ENCODE results near the gene GRIFIN.
A peak's percentile ranks its signal among the peaks of the same experiment; 100 is the strongest.

Gene GRIFIN

GRCh38 chr7:2476298-2476697 is at the start of gene GRIFIN:
Gene GRIFIN (minus strand): TSS chr7:2476398. CDS start chr7:2476383, 15 bp downstream.
- in situ Hi-C loops (cut with MboI; ENCODE audit: low pct_unique_long_range_greater_than_20kb, low sequenced_read_pairs, unreplicated experiment): no loop called here
- no peak for DNase-seq (ENCODE audit: low spot score)
- no peak for TF ChIP-seq CTCF (IDR thresholded peaks at IDR 0.05; ENCODE audit: extremely low read depth, insufficient read depth, missing control alignments)

- no peak for TF ChIP-seq CTCF (IDR thresholded peaks at IDR 0.05; ENCODE audit: extremely low read depth, insufficient read depth, missing control alignments)
- in situ Hi-C loops (cut with MboI; ENCODE audit: low pct_unique_long_range_greater_than_20kb, low sequenced_read_pairs, unreplicated experiment): no loop called here
- no peak for DNase-seq (ENCODE audit: low spot score)
Observed at GRCh38 chr7:2524808-2525657, 48.8 kb upstream of the GRIFIN start.

GRCh38 chr7:2523941-2524807 is 48.0 kb upstream of the GRIFIN start:
- no peak for DNase-seq (ENCODE audit: low spot score)
- no peak for TF ChIP-seq CTCF (IDR thresholded peaks at IDR 0.05; ENCODE audit: extremely low read depth, insufficient read depth, missing control alignments)
- in situ Hi-C loops (cut with MboI; ENCODE audit: low pct_unique_long_range_greater_than_20kb, low sequenced_read_pairs, unreplicated experiment): no loop called here

GRCh38 chr7:2523461-2523936 is 47.3 kb upstream of the GRIFIN start:
- TF ChIP-seq CTCF (IDR thresholded peaks at IDR 0.05; ENCODE audit: extremely low read depth, insufficient read depth, missing control alignments): no peak
- DNase-seq (ENCODE audit: low spot score): no peak
- in situ Hi-C loops (cut with MboI; ENCODE audit: low pct_unique_long_range_greater_than_20kb, low sequenced_read_pairs, unreplicated experiment): no loop called here

GRCh38 chr7:2522780-2523433 is 46.7 kb upstream of the GRIFIN start:
- no peak for TF ChIP-seq CTCF (IDR thresholded peaks at IDR 0.05; ENCODE audit: extremely low read depth, insufficient read depth, missing control alignments)
- DNase-seq (ENCODE audit: low spot score): no peak
- in situ Hi-C loops (cut with MboI; ENCODE audit: low pct_unique_long_range_greater_than_20kb, low sequenced_read_pairs, unreplicated experiment): no loop called here

- TF ChIP-seq CTCF (IDR thresholded peaks at IDR 0.05; ENCODE audit: extremely low read depth, insufficient read depth, missing control alignments): no peak
- in situ Hi-C loops (cut with MboI; ENCODE audit: low pct_unique_long_range_greater_than_20kb, low sequenced_read_pairs, unreplicated experiment): no loop called here
- peak; percentile 66 for DNase-seq (ENCODE audit: low spot score)
Observed at GRCh38 chr7:2521952-2522591, 45.9 kb upstream of the GRIFIN start.

All from GM13977 (cell line).